ENCODE measurements around the gene SYCE1.

DNA sequence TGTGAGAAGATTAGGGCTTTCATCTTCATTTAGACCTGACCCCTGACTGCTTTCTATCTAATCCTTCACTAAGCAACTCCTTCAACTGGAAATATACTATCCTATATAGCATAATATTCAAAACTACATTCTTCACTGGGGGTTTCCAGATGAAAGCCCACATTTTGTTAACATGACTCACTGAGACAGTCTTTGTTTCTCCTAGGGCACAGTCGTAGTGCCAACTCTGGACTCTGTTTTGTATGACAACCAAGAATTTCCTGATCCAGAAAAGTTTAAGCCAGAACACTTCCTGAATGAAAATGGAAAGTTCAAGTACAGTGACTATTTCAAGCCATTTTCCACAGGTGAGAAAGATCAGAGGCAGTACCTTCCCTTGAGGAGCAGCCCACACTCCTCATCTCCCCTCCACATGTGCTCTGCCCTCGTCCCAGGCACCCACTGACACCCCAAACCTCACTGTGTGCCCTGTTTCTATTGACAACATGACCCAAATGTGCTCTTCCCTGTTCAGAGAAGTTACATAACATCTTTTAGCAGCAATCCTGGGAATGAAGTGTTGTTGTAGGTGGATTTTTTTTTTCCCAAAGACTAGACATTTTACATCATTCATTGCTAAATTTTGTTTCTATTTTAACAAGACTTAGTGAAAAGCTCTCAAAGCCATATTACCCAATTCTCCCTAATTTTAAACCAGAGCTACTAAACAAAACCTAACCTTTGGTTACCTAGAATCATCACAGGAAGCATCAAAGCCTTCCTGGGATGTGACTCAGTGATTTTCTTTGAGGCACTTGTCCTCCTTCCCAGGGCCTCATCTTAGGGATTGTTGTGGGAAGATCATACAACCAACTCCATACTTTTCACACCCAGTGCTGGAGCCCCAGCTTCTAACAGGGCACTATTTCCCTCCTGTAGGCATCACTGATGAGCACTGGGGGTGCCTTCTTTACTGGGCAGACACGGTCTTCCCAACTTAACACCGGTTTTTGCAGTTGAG lies 27.5 kb downstream of the SYCE1 start:
- TF ChIP-seq, protein P1, sequence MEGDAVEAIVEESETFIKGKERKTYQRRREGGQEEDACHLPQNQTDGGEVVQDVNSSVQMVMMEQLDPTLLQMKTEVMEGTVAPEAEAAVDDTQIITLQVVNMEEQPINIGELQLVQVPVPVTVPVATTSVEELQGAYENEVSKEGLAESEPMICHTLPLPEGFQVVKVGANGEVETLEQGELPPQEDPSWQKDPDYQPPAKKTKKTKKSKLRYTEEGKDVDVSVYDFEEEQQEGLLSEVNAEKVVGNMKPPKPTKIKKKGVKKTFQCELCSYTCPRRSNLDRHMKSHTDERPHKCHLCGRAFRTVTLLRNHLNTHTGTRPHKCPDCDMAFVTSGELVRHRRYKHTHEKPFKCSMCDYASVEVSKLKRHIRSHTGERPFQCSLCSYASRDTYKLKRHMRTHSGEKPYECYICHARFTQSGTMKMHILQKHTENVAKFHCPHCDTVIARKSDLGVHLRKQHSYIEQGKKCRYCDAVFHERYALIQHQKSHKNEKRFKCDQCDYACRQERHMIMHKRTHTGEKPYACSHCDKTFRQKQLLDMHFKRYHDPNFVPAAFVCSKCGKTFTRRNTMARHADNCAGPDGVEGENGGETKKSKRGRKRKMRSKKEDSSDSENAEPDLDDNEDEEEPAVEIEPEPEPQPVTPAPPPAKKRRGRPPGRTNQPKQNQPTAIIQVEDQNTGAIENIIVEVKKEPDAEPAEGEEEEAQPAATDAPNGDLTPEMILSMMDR (IDR thresholded peaks at IDR 0.05), result no peak
- no peak for TF ChIP-seq POLR2A (IDR thresholded peaks at IDR 0.05)

Measured in ovary (tissue), 3 donors.